K562 (cell line): Measurements from ENCODE around the gene KHSRP. TPM values are rescaled to one million over a fixed set of nuclear protein-coding genes. Genes with fewer than 3 reads are reported as not detected.

Experiments used
- DDX20 ChIP-seq: fragments of 450-650 bp; IDR thresholded peaks from 2 replicates; pipeline ENCODE4 v1.6.1; 2016; ENCODE audit warnings: missing genetic modification characterization, low read depth, mild to moderate bottlenecking, missing compliant biosample characterization, moderate library complexity
- EHMT2 ChIP-seq: fragments of 450-650 bp; IDR thresholded peaks from 2 replicates; pipeline ENCODE4 v1.6.1; 2018; ENCODE audit warnings: antibody characterized with exemption
- FOXK2 ChIP-seq, 2 experiments: fragments of 450-650 bp; IDR thresholded peaks in 1 of 2; conservative IDR thresholded peaks in 1 of 2; 2 replicates each; pipeline ENCODE4 v1.6.1; 2016; ENCODE audit warnings: low read depth in 2 of 2, mild to moderate bottlenecking in 1 of 2
- GABPA ChIP-seq: fragments of 200-800 bp; sonication (Bioruptor generic); conservative IDR thresholded peaks from 2 replicates; pipeline ENCODE4 v1.6.1; 2016; ENCODE audit warnings: low read depth, missing genetic modification characterization, missing compliant biosample characterization
- HDAC3 ChIP-seq: fragments of 450-650 bp; IDR thresholded peaks from 2 replicates; pipeline ENCODE4 v1.6.1; 2018; ENCODE audit warnings: borderline replicate concordance, mild to moderate bottlenecking, moderate library complexity; ENCODE audit not compliant: partially characterized antibody
- SIRT6 ChIP-seq: IDR thresholded peaks from one replicate; pipeline ENCODE4 v1.6.1; 2012; ENCODE audit warnings: low read depth, mild to moderate bottlenecking, control low read depth, inconsistent platforms, low read length, moderate library complexity
- SREBF2 ChIP-seq: sonication (generic); formaldehyde crosslinking; IDR thresholded peaks from 2 replicates; pipeline ENCODE4 v1.4.0; 2020; ENCODE audit warnings: mild to moderate bottlenecking, missing genetic modification reagents
- STAG1 ChIP-seq: sonication (generic); formaldehyde crosslinking; IDR thresholded peaks from 2 replicates; pipeline ENCODE4 v1.5.0; 2020; ENCODE audit warnings: missing genetic modification reagents, borderline replicate concordance
- TFAM ChIP-seq: fragments of 250-450 bp; sonication (Bioruptor Pico); conservative IDR thresholded peaks from 2 replicates; pipeline ENCODE4 v1.5.0; 2021; ENCODE audit warnings: mild to moderate bottlenecking, moderate library complexity
- ZNF143 ChIP-seq: sonication (generic); formaldehyde crosslinking; IDR thresholded peaks from 2 replicates; pipeline ENCODE4 v1.9.0; 2022; ENCODE audit warnings: mild to moderate bottlenecking, missing genetic modification reagents
- ZNF175 ChIP-seq: fragments of 200-800 bp; sonication (Bioruptor generic); IDR thresholded peaks from 2 replicates; pipeline ENCODE4 v1.6.1; 2016; ENCODE audit warnings: low read depth, mild to moderate bottlenecking, missing genetic modification characterization, missing compliant biosample characterization
- ZNF347 ChIP-seq: fragments of 450-650 bp; formaldehyde crosslinking; IDR thresholded peaks from 2 replicates; pipeline ENCODE4 v1.4.0; 2020; ENCODE audit warnings: low read depth, mild to moderate bottlenecking, moderate library complexity
- ZNF551 ChIP-seq: fragments of 250-450 bp; sonication (Bioruptor Pico); IDR thresholded peaks from 2 replicates; pipeline ENCODE4 v1.5.0; 2021; ENCODE audit warnings: mild to moderate bottlenecking, moderate library complexity
- polyA plus RNA-seq, 8 experiments: library from polyadenylated mRNA; depleted of rRNA in 4 of 8; stranded (reverse) in 5 of 8; unstranded in 3 of 8; fragments of >200 nt; fragmentation: Nextera tagmentation in 2 of 8; fragmentation: Illumina TruSeq in 1 of 8; extraction: Ambion mirVana in 2 of 8; extraction: Trizol in 1 of 8; gene quantifications; 2 replicates each; pipeline versions ENCODE4 v1.2.1 to v1.2.3, GENCODE V29; 2011 to 2014; ENCODE audit warnings: inconsistent platforms in 1 of 8, missing spikeins in 1 of 8
- total RNA-seq, 7 experiments: library from RNA; depleted of rRNA in 6 of 7; stranded (reverse); fragments of >200 nt in 6 of 7; fragmentation: Illumina TruSeq in 2 of 7; extraction: Trizol in 2 of 7; gene quantifications; 2 replicates each; pipeline versions ENCODE4 v1.2.1 to v1.2.3, GENCODE V29; 2011 to 2021; ENCODE audit warnings: low replicate concordance in 1 of 7
- TF ChIP-seq, protein P1 (sequence below): fragments of 450-650 bp; formaldehyde crosslinking; IDR thresholded peaks from 2 replicates; pipeline ENCODE4 v1.4.0; 2020; ENCODE audit warnings: mild to moderate bottlenecking, moderate library complexity
- TF ChIP-seq, protein P2 (sequence below), 2 experiments: fragments of 450-650 bp; conservative IDR thresholded peaks; 2 replicates each; pipeline ENCODE4 v1.6.1; 2017; ENCODE audit warnings: mild to moderate bottlenecking in 2 of 2, moderate library complexity in 2 of 2
- TF ChIP-seq, protein P3 (sequence below): IDR thresholded peaks from 3 replicates; pipeline ENCODE4 v1.6.1; 2011; ENCODE audit warnings: borderline replicate concordance, mild to moderate bottlenecking, moderate library complexity; ENCODE audit not compliant: insufficient read length; ENCODE audit errors: extremely low read depth
- TF ChIP-seq, protein P4 (sequence below): fragments of 450-650 bp; conservative IDR thresholded peaks from 2 replicates; pipeline ENCODE4 v1.6.1; 2016; ENCODE audit warnings: missing genetic modification characterization, low read depth, mild to moderate bottlenecking, missing compliant biosample characterization, moderate library complexity
- TF ChIP-seq, protein P5 (sequence below), 2 experiments: IDR thresholded peaks; 2 replicates each; pipeline ENCODE4 v1.6.1; 2011; ENCODE audit warnings: borderline replicate concordance in 1 of 2, control low read depth in 1 of 2, low read depth in 1 of 2, low read length in 1 of 2, mild to moderate bottlenecking in 1 of 2, mixed read lengths in 1 of 2, moderate library complexity in 1 of 2; ENCODE audit not compliant: insufficient read depth in 1 of 2, insufficient read length in 1 of 2, poor library complexity in 1 of 2, severe bottlenecking in 1 of 2; ENCODE audit errors: extremely low read depth in 1 of 2

The KHSRP gene
- total and polyA plus RNA-seq, 9 of the 15 experiments (the other 6 are each of a cell fraction or from before 2014, with no cell fraction given), result 4.2 to 564 (median 139) TPM

DNA sequence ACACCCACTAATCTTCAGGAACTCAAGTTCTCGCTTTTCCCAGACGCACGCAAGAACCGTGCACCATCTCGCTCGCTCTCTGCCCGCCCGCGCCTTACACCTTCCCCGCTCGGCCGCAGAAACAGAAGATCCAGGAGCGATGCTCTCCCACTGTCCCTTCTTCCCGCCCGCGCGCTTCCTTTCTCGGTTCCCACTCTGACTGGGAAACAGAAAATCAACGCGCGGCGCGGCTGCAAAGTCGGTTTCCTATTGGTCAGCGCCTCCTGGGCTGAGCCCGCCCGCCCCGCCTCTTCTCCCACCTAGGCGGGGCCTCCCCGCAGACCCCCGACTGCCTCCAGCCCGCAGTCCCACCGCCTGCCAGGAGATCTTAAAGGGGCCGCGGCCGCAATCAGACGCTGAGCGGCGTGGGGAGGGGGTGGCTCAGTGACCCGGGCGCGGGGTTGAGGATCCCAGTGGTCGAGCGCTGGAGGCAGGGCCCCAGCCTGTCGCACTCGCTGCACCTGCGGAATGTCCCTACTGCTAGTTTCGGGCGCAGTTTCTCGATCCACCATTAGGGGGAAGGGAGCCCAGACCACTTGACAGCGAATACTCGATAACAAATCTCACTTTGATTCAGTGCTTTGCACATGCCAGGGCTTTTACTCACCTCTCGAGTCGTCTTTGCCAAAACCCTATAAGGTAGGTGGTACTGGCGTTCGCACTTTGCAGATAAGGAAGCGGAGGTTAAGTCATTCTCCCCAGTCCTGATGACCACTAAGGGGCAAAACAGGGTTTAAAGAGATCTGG, 35.7 kb upstream of the KHSRP start (continued):
- TF ChIP-seq ZNF143 (CRISPR knock-in tag) (no peak), STAG1 (CRISPR knock-in tag) (no peak), EHMT2 (no peak), ZNF347 (no peak), FOXK2 (conservative IDR thresholded peaks at IDR 0.05 in 1 of 2, IDR thresholded peaks at IDR 0.05 in 1 of 2; ENCODE audit: low read depth in 2 of 2) (no peak; a peak in 1 of 4 replicates), GABPA (tag) (no peak), DDX20 (tag) (no peak), ZNF175 (CRISPR knock-in tag) (no peak), SIRT6 (no peak), HDAC3 (no peak), TFAM (CRISPR knock-in tag) (no peak), ZNF551 (CRISPR knock-in tag) (no peak), SREBF2 (CRISPR knock-in tag) (no peak)
- TF ChIP-seq, protein P1, sequence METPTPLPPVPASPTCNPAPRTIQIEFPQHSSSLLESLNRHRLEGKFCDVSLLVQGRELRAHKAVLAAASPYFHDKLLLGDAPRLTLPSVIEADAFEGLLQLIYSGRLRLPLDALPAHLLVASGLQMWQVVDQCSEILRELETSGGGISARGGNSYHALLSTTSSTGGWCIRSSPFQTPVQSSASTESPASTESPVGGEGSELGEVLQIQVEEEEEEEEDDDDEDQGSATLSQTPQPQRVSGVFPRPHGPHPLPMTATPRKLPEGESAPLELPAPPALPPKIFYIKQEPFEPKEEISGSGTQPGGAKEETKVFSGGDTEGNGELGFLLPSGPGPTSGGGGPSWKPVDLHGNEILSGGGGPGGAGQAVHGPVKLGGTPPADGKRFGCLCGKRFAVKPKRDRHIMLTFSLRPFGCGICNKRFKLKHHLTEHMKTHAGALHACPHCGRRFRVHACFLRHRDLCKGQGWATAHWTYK (CRISPR knock-in tag), result 0 out of 2 replicates have a peak, but pooled peaks have one; percentile 36
- TF ChIP-seq, protein P2, sequence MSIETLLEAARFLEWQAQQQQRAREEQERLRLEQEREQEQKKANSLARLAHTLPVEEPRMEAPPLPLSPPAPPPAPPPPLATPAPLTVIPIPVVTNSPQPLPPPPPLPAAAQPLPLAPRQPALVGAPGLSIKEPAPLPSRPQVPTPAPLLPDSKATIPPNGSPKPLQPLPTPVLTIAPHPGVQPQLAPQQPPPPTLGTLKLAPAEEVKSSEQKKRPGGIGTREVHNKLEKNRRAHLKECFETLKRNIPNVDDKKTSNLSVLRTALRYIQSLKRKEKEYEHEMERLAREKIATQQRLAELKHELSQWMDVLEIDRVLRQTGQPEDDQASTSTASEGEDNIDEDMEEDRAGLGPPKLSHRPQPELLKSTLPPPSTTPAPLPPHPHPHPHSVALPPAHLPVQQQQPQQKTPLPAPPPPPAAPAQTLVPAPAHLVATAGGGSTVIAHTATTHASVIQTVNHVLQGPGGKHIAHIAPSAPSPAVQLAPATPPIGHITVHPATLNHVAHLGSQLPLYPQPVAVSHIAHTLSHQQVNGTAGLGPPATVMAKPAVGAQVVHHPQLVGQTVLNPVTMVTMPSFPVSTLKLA (conservative IDR thresholded peaks at IDR 0.05), result peak; percentile 49 to 59; a peak in 3 of 4 replicates
- TF ChIP-seq, protein P3, sequence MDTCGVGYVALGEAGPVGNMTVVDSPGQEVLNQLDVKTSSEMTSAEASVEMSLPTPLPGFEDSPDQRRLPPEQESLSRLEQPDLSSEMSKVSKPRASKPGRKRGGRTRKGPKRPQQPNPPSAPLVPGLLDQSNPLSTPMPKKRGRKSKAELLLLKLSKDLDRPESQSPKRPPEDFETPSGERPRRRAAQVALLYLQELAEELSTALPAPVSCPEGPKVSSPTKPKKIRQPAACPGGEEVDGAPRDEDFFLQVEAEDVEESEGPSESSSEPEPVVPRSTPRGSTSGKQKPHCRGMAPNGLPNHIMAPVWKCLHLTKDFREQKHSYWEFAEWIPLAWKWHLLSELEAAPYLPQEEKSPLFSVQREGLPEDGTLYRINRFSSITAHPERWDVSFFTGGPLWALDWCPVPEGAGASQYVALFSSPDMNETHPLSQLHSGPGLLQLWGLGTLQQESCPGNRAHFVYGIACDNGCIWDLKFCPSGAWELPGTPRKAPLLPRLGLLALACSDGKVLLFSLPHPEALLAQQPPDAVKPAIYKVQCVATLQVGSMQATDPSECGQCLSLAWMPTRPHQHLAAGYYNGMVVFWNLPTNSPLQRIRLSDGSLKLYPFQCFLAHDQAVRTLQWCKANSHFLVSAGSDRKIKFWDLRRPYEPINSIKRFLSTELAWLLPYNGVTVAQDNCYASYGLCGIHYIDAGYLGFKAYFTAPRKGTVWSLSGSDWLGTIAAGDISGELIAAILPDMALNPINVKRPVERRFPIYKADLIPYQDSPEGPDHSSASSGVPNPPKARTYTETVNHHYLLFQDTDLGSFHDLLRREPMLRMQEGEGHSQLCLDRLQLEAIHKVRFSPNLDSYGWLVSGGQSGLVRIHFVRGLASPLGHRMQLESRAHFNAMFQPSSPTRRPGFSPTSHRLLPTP, result no peak
- TF ChIP-seq, protein P4, sequence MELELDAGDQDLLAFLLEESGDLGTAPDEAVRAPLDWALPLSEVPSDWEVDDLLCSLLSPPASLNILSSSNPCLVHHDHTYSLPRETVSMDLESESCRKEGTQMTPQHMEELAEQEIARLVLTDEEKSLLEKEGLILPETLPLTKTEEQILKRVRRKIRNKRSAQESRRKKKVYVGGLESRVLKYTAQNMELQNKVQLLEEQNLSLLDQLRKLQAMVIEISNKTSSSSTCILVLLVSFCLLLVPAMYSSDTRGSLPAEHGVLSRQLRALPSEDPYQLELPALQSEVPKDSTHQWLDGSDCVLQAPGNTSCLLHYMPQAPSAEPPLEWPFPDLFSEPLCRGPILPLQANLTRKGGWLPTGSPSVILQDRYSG (tag), result no peak
- TF ChIP-seq, protein P5, sequence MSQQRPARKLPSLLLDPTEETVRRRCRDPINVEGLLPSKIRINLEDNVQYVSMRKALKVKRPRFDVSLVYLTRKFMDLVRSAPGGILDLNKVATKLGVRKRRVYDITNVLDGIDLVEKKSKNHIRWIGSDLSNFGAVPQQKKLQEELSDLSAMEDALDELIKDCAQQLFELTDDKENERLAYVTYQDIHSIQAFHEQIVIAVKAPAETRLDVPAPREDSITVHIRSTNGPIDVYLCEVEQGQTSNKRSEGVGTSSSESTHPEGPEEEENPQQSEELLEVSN (IDR thresholded peaks at IDR 0.05; ENCODE audit: borderline replicate concordance in 1 of 2, extremely low read depth in 1 of 2, insufficient read depth in 1 of 2, insufficient read length in 1 of 2, low read depth in 1 of 2, low read length in 1 of 2, poor library complexity in 1 of 2, severe bottlenecking in 1 of 2), result peak; percentile 4 to 15
